Keratinocyte (primary cell): ENCODE measurements around the gene GATA5. TPM values are rescaled to one million over a fixed set of nuclear protein-coding genes. Genes with fewer than 3 reads are reported as not detected.

ENCODE experiments used
- DNase-seq: peaks from one replicate; pipeline ENCODE4 v3.0.0-alpha.2; 2011; ENCODE audit warnings: low read depth, missing footprints, low spot score
- FAIRE-seq: peaks from 2 replicates; lab custom pipeline; 2011; peaks lifted over from hg19 to GRCh38; lab: Jason Lieb, UNC
- H2AFZ ChIP-seq: 2 replicates; pipeline ENCODE4 v1.6.0; 2012; ENCODE audit warnings: low read length, control low read depth, inconsistent platforms; ENCODE audit not compliant: control insufficient read depth
- H3K27ac ChIP-seq: 2 replicates; pipeline ENCODE4 v1.5.1; 2011; ENCODE audit warnings: low read length; ENCODE audit not compliant: control insufficient read depth, insufficient read depth
- H3K27me3 ChIP-seq: 3 replicates; pipeline ENCODE4 v1.6.0; 2011; ENCODE audit warnings: low read length; ENCODE audit not compliant: control insufficient read depth, insufficient read depth; ENCODE audit errors: extremely low read depth
- H3K36me3 ChIP-seq, 2 experiments: 2 replicates in 1 of 2; 3 replicates in 1 of 2; pipeline ENCODE4 v1.5.1; 2011; ENCODE audit warnings: low read length in 2 of 2, mild to moderate bottlenecking in 1 of 2; ENCODE audit not compliant: control insufficient read depth in 2 of 2, insufficient read depth in 2 of 2; ENCODE audit errors: extremely low read depth in 1 of 2
- H3K4me1 ChIP-seq: 3 replicates; pipeline ENCODE4 v1.5.1; 2011; ENCODE audit warnings: low read length; ENCODE audit not compliant: control insufficient read depth, insufficient read depth; ENCODE audit errors: extremely low read depth
- H3K4me2 ChIP-seq: 3 replicates; pipeline ENCODE4 v1.6.0; 2011; ENCODE audit warnings: low read depth, low read length; ENCODE audit not compliant: control insufficient read depth, insufficient read depth; ENCODE audit errors: extremely low read depth
- H3K4me3 ChIP-seq, 3 experiments: fragments of 200-600 bp in 1 of 3; sonication (generic) in 1 of 3; 2 replicates in 2 of 3; 3 replicates in 1 of 3; pipeline ENCODE4 v1.5.1; 2011 to 2016; ENCODE audit warnings: low read length in 3 of 3, mild to moderate bottlenecking in 3 of 3, control low read depth in 2 of 3, inconsistent platforms in 1 of 3, low read depth in 1 of 3, mixed read lengths in 1 of 3, mixed run types in 1 of 3, moderate library complexity in 1 of 3; ENCODE audit not compliant: control insufficient read depth in 2 of 3, insufficient read depth in 2 of 3; ENCODE audit errors: extremely low read depth in 1 of 3
- H3K79me2 ChIP-seq: 2 replicates; pipeline ENCODE4 v1.6.0; 2012; ENCODE audit warnings: low read length; ENCODE audit not compliant: control insufficient read depth, insufficient read depth
- H3K9ac ChIP-seq: 3 replicates; pipeline ENCODE4 v1.6.0; 2011; ENCODE audit warnings: low read length; ENCODE audit not compliant: control insufficient read depth, insufficient read depth; ENCODE audit errors: extremely low read depth
- H3K9me1 ChIP-seq: 3 replicates; pipeline ENCODE4 v1.6.0; 2011; ENCODE audit warnings: low read length; ENCODE audit not compliant: control insufficient read depth, insufficient read depth; ENCODE audit errors: extremely low read depth
- H3K9me3 ChIP-seq: 2 replicates; pipeline ENCODE4 v1.5.1; 2012; ENCODE audit warnings: low read depth, low read length; ENCODE audit not compliant: control insufficient read depth
- H4K20me1 ChIP-seq: 3 replicates; pipeline ENCODE4 v1.6.0; 2011; ENCODE audit warnings: low read length; ENCODE audit not compliant: control insufficient read depth, insufficient read depth; ENCODE audit errors: extremely low read depth
- EZH2 ChIP-seq: IDR thresholded peaks from one replicate; pipeline ENCODE4 v1.6.1; 2012; ENCODE audit warnings: inconsistent platforms, mild to moderate bottlenecking, low read length, moderate library complexity
- dilution Hi-C: fragments of 300-500 bp; cut with MboI; formaldehyde crosslinking; loops from one replicate; pipeline ENCODE4 v1.7.0; 2020; ENCODE audit warnings: low sequenced_read_pairs; ENCODE audit not compliant: extremely low pct_ligation_motif_present
- polyA plus RNA-seq, 5 experiments: library from polyadenylated mRNA; depleted of rRNA in 3 of 5; stranded (reverse) in 3 of 5; stranded (forward) in 1 of 5; unstranded in 1 of 5; fragments of >200 nt; gene quantifications; 1 replicate in 1 of 5; 2 replicates in 3 of 5; 3 replicates in 1 of 5; pipeline versions ENCODE4 v1.2.1 to v1.2.3, GENCODE V29; 2011 to 2012; ENCODE audit warnings: missing spikeins in 2 of 5, low read depth in 1 of 5, low replicate concordance in 1 of 5
- TF ChIP-seq, protein P1 (sequence below), 3 experiments: IDR thresholded peaks in 1 of 3; conservative IDR thresholded peaks in 1 of 3; optimal IDR thresholded peaks in 1 of 3; 2 replicates in 2 of 3; 3 replicates in 1 of 3; pipeline versions ENCODE3 to v1.5.1; 2011; ENCODE audit warnings: low read length in 3 of 3, mild to moderate bottlenecking in 3 of 3, moderate library complexity in 2 of 3, control low read depth in 1 of 3, inconsistent platforms in 1 of 3; ENCODE audit not compliant: insufficient read depth in 2 of 3; ENCODE audit errors: extremely low read depth in 1 of 3

GATA5 gene
- polyA plus RNA-seq, 1 donor (not counting 4 experiments of a cell fraction or from before 2014, with no cell fraction given), result not detected

DNA sequence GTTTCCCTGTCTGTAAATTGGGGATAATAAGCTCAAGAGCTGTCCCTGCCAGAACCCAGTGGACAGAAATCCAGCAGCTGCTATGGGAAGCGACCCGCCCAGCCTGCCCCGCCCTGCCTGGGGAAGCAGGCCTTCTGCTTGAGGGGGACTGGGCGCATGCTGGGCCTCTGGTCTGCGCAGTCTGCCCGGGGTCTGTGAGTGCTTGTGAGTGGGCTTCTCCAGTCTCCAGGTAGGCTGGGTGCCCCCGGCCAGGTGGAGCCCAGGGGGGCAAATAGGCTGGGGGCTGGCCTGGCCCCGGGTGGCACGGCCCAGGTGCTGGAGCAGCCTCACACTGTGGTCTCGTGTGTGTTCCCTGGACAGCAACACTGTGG is 47.8 kb downstream of the GATA5 start:
- Histone ChIP-seq H3K36me3 (no peaks in the 10 kb centered on the region), H3K9ac (no peak overlapping the region), H3K4me3 (no peak overlapping the region), H3K9me3 (no peaks in the 10 kb centered on the region), H3K27me3 (peaks cover 26% of the 10 kb centered on the region), H2AFZ (no peak overlapping the region), H3K9me1 (no peaks in the 10 kb centered on the region), H3K4me2 (peak overlapping the region; percentile 5), H3K4me1 (peaks cover 12% of the 10 kb centered on the region), H3K79me2 (no peaks in the 10 kb centered on the region), H4K20me1 (peaks cover 3% of the 10 kb centered on the region), H3K27ac (no peak overlapping the region)
- TF ChIP-seq, protein P1, sequence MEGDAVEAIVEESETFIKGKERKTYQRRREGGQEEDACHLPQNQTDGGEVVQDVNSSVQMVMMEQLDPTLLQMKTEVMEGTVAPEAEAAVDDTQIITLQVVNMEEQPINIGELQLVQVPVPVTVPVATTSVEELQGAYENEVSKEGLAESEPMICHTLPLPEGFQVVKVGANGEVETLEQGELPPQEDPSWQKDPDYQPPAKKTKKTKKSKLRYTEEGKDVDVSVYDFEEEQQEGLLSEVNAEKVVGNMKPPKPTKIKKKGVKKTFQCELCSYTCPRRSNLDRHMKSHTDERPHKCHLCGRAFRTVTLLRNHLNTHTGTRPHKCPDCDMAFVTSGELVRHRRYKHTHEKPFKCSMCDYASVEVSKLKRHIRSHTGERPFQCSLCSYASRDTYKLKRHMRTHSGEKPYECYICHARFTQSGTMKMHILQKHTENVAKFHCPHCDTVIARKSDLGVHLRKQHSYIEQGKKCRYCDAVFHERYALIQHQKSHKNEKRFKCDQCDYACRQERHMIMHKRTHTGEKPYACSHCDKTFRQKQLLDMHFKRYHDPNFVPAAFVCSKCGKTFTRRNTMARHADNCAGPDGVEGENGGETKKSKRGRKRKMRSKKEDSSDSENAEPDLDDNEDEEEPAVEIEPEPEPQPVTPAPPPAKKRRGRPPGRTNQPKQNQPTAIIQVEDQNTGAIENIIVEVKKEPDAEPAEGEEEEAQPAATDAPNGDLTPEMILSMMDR (optimal IDR thresholded peaks at IDR 0.05 in 1 of 3, IDR thresholded peaks at IDR 0.05 in 1 of 3, conservative IDR thresholded peaks at IDR 0.05 in 1 of 3; ENCODE audit: extremely low read depth in 1 of 3, insufficient read depth in 2 of 3, low read length in 3 of 3), result no peak
- no peak for TF ChIP-seq EZH2
- no peak for FAIRE-seq
- dilution Hi-C loops, result loop anchor here (25.0 kb wide), 1 partner anchor 109 kb away; no protein-coding TSS in a partner anchor
- no peak for DNase-seq

GRCh38 chr20:62427172-62428001 is 48.4 kb downstream of the GATA5 start, which contains the start of gene RBBP8NL:
Gene RBBP8NL (minus strand): TSS chr20:62427539. CDS start chr20:62419647, 7,892 bp downstream.
- TF ChIP-seq, protein P1 (optimal IDR thresholded peaks at IDR 0.05 in 1 of 3, IDR thresholded peaks at IDR 0.05 in 1 of 3, conservative IDR thresholded peaks at IDR 0.05 in 1 of 3; ENCODE audit: extremely low read depth in 1 of 3, insufficient read depth in 2 of 3, low read length in 3 of 3), result peak; percentile 49 to 73 (median 53)
- no peak for TF ChIP-seq EZH2
- FAIRE-seq, result peak; percentile 93
- H2AFZ ChIP-seq, result no peak within 1 kb of the TSS
- H3K79me2 ChIP-seq, result no peaks in the 10 kb centered on the region
- dilution Hi-C loops, result loop anchor here (25.0 kb wide), 1 partner anchor 110 kb away; no protein-coding TSS in a partner anchor
- peaks cover 12% of the 10 kb centered on the region for H3K4me1 ChIP-seq
- no peak within 1 kb of the TSS for H3K9ac ChIP-seq
- no peaks in the 10 kb centered on the region for H3K9me3 ChIP-seq
- peak; percentile 36 for DNase-seq
- no peaks in the 10 kb centered on the region for H3K36me3 ChIP-seq
- no peak within 1 kb of the TSS for H3K27ac ChIP-seq
- no peaks in the 10 kb centered on the region for H3K9me1 ChIP-seq
- peak within 1 kb of the TSS; percentile 22 for H3K4me2 ChIP-seq
- H4K20me1 ChIP-seq, result peaks cover 3% of the 10 kb centered on the region
- H3K4me3 ChIP-seq, result no peak within 1 kb of the TSS
- peaks cover 27% of the 10 kb centered on the region for H3K27me3 ChIP-seq
